Gastrocnemius medialis (tissue), 4 donors: ENCODE data around the gene FRMD4B.

Experiments used
- CTCF ChIP-seq, 5 experiments: fragments of 450-650 bp in 3 of 5; fragments of 200-600 bp in 2 of 5; sonication (generic) in 2 of 5; IDR thresholded peaks in 4 of 5; conservative IDR thresholded peaks in 1 of 5; 1 replicate in 4 of 5; 2 replicates in 1 of 5; pipeline ENCODE4 v1.5.1; 2016 to 2019; ENCODE audit warnings: antibody characterized with exemption in 5 of 5, mild to moderate bottlenecking in 3 of 5, moderate library complexity in 3 of 5
- POLR2A ChIP-seq, 2 donors: fragments of 450-650 bp; IDR thresholded peaks; one replicate each; pipeline ENCODE4 v1.6.1; 2017; ENCODE audit warnings: antibody characterized with exemption in 2 of 2, mild to moderate bottlenecking in 2 of 2, moderate library complexity in 2 of 2

GRCh38 chr3:69318410-69318809 is 67.5 kb downstream of the FRMD4B start:
- no peak for TF ChIP-seq CTCF (IDR thresholded peaks at IDR 0.05 in 4 of 5, conservative IDR thresholded peaks at IDR 0.05 in 1 of 5)
- no peak for TF ChIP-seq POLR2A (IDR thresholded peaks at IDR 0.05)
